ENCODE results near the gene OARD1.
A peak's percentile ranks its signal among the peaks of the same experiment; 100 is the strongest.

Gene OARD1

DNA sequence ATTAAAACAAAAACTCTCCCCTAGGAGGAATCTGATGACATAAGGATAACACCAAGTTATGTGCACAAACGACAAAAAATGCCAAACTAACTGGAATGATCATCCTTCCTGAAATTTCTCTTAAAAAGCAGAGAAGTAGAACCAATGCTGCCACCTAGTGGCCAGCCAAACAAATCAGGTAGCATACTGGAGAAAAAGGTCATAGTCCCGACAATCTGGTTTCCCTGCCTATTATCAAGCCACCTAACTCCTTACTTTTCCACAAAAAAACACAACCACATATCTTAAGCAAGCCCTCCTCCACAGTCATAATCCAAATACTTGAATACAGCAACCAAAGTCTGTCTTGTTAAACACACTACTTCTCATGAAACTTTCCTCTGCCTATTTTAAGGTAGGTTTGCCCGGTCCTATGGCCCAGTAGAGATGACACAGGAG lies 5.3 kb downstream of the OARD1 start:
- Histone ChIP-seq H3K4me3 (ENCODE audit: low read length) (no peak overlapping the region), H3K27me3 (replicated peaks; ENCODE audit: insufficient read depth, low read length) (no peaks in the 10 kb centered on the region), H3K9me2 (replicated peaks; ENCODE audit: insufficient read depth, low read length) (no peaks in the 10 kb centered on the region), H3K79me2 (ENCODE audit: low read length) (peaks cover 9% of the 10 kb centered on the region), H3K4me2 (ENCODE audit: low read depth, low read length) (no peak overlapping the region), H2AFZ (ENCODE audit: low read length) (no peak overlapping the region), H3F3A (ENCODE audit: insufficient read depth, low read length) (peaks cover 5% of the 10 kb centered on the region), H3K4me1 (ENCODE audit: low read length) (peaks cover 14% of the 10 kb centered on the region), H3K9ac (ENCODE audit: low read length) (no peak overlapping the region), H3K9me3 (replicated peaks; ENCODE audit: insufficient read depth, low read length) (no peaks in the 10 kb centered on the region), H4K20me1 (ENCODE audit: insufficient read depth, low read length) (no peaks in the 10 kb centered on the region), H3K36me3 (replicated peaks; ENCODE audit: insufficient read depth, low read length) (no peaks in the 10 kb centered on the region), H3K27ac (ENCODE audit: low read length) (no peak overlapping the region)
- peak; percentile 58 for DNase-seq
- TF ChIP-seq EZH2phosphoT487 (IDR thresholded peaks at IDR 0.05; ENCODE audit: low read length): no peak
- TF ChIP-seq, protein P1, sequence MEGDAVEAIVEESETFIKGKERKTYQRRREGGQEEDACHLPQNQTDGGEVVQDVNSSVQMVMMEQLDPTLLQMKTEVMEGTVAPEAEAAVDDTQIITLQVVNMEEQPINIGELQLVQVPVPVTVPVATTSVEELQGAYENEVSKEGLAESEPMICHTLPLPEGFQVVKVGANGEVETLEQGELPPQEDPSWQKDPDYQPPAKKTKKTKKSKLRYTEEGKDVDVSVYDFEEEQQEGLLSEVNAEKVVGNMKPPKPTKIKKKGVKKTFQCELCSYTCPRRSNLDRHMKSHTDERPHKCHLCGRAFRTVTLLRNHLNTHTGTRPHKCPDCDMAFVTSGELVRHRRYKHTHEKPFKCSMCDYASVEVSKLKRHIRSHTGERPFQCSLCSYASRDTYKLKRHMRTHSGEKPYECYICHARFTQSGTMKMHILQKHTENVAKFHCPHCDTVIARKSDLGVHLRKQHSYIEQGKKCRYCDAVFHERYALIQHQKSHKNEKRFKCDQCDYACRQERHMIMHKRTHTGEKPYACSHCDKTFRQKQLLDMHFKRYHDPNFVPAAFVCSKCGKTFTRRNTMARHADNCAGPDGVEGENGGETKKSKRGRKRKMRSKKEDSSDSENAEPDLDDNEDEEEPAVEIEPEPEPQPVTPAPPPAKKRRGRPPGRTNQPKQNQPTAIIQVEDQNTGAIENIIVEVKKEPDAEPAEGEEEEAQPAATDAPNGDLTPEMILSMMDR (IDR thresholded peaks at IDR 0.05; ENCODE audit: low read length): peak; percentile 79

DNA sequence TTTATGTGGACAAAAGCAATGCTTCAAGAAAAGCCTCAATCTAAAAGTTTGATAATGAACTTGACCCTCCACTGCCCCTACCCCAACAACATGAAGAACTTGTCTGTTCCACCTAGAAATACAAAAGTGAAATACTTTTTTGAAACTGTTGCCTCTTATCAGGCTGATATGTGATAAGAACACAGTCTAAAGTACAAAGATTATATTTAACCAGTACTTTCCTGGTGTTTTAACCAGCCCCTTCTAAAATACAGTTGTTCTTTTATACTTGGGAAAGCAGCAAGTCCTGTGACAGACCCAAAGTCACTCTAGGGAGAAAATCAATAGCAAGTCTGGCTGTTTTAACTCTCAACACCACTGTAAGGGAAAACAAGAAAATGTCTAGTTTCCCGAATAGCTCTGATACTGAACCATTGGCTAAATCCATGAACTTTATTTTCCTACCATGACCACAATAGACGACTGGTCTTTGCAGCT lies 6.6 kb downstream of the OARD1 start:
- no peaks in the 10 kb centered on the region for H3K9me3 ChIP-seq (replicated peaks; ENCODE audit: insufficient read depth, low read length)
- H3K79me2 ChIP-seq (ENCODE audit: low read length): peaks cover 1% of the 10 kb centered on the region; the same call in 1 of the 2 replicates
- H3K4me2 ChIP-seq (ENCODE audit: low read depth, low read length): peak overlapping the region; percentile 15; the same call in 1 of the 2 replicates
- H4K20me1 ChIP-seq (ENCODE audit: insufficient read depth, low read length): no peaks in the 10 kb centered on the region
- TF ChIP-seq, protein P1 (IDR thresholded peaks at IDR 0.05; ENCODE audit: low read length): no peak
- TF ChIP-seq EZH2 (optimal IDR thresholded peaks at IDR 0.05; ENCODE audit: low read depth, low read length): no peak
- no peak for TF ChIP-seq EZH2phosphoT487 (IDR thresholded peaks at IDR 0.05; ENCODE audit: low read length)
- H3K9ac ChIP-seq (ENCODE audit: low read length): no peak overlapping the region; the same call in 1 of the 2 replicates
- no peaks in the 10 kb centered on the region for H3K27me3 ChIP-seq (replicated peaks; ENCODE audit: insufficient read depth, low read length)
- H3F3A ChIP-seq (ENCODE audit: insufficient read depth, low read length): no peaks in the 10 kb centered on the region
- no peaks in the 10 kb centered on the region for H3K36me3 ChIP-seq (replicated peaks; ENCODE audit: insufficient read depth, low read length)
- DNase-seq: no peak
- no peaks in the 10 kb centered on the region for H3K9me2 ChIP-seq (replicated peaks; ENCODE audit: insufficient read depth, low read length)
- H3K27ac ChIP-seq (ENCODE audit: low read length): no peak overlapping the region
- peaks cover 14% of the 10 kb centered on the region for H3K4me1 ChIP-seq (ENCODE audit: low read length)
- H2AFZ ChIP-seq (ENCODE audit: low read length): no peak overlapping the region
- no peak overlapping the region for H3K4me3 ChIP-seq (ENCODE audit: low read length)

DNA sequence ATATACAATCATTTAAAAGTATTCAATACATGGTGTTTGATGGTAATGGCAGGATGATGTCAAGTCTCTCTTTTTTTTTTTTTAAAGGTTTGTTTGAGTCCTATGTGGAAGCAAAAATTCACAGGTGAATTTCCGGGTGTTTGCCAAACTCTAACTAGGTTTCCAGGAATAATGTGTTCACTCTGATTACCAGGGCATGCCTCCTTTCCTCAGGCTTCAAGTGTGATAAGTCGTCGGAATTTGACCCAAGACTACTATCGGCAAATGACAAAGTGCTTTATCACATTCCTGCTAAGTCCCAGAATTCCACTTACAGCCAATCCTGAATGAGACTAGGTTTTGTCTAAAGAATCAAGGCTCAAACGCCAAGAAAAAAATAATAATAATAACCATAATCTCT lies 7.3 kb downstream of the OARD1 start:
- Histone ChIP-seq H4K20me1 (ENCODE audit: insufficient read depth, low read length) (no peaks in the 10 kb centered on the region), H3K4me3 (ENCODE audit: low read length) (no peak overlapping the region), H3K27ac (ENCODE audit: low read length) (no peak overlapping the region), H3F3A (ENCODE audit: insufficient read depth, low read length) (no peaks in the 10 kb centered on the region), H3K9me2 (replicated peaks; ENCODE audit: insufficient read depth, low read length) (no peaks in the 10 kb centered on the region), H3K79me2 (ENCODE audit: low read length) (no peaks in the 10 kb centered on the region), H3K4me1 (ENCODE audit: low read length) (peaks cover 14% of the 10 kb centered on the region), H2AFZ (ENCODE audit: low read length) (no peak overlapping the region), H3K36me3 (replicated peaks; ENCODE audit: insufficient read depth, low read length) (no peaks in the 10 kb centered on the region), H3K9ac (ENCODE audit: low read length) (no peak overlapping the region), H3K27me3 (replicated peaks; ENCODE audit: insufficient read depth, low read length) (no peaks in the 10 kb centered on the region), H3K9me3 (replicated peaks; ENCODE audit: insufficient read depth, low read length) (no peaks in the 10 kb centered on the region), H3K4me2 (ENCODE audit: low read depth, low read length) (peak overlapping the region; percentile 15; the same call in 1 of the 2 replicates)
- TF ChIP-seq EZH2 (optimal IDR thresholded peaks at IDR 0.05; ENCODE audit: low read depth, low read length) (no peak), EZH2phosphoT487 (IDR thresholded peaks at IDR 0.05; ENCODE audit: low read length) (no peak)
- TF ChIP-seq, protein P1 (IDR thresholded peaks at IDR 0.05; ENCODE audit: low read length): no peak
- DNase-seq: no peak

Data from MM.1S (cell line).